ENCODE results near the gene PCSK7.

GRCh38 chr11:117218133-117218915 is 13.5 kb downstream of the PCSK7 start:
- TF ChIP-seq CTCF (IDR thresholded peaks at IDR 0.05) (no peak), POLR2A (IDR thresholded peaks at IDR 0.05) (no peak)

Data from lower leg skin (tissue), 3 donors.